ENCODE results near the gene HCN1. TPM values are rescaled to one million over a fixed set of nuclear protein-coding genes. Genes with fewer than 3 reads are reported as not detected.
A peak's percentile ranks its signal among the peaks of the same experiment; 100 is the strongest.

HCN1 gene
- total and polyA plus RNA-seq, 2 experiments from 2014 or later = 5.9 to 11.3 TPM

- no peak for DNase-seq (ENCODE audit: low read depth in 1 of 2, low spot score in 1 of 2)
- Histone ChIP-seq H3K36me3 (no peaks in the 10 kb centered on the region), H3K9me3 (ENCODE audit: low read depth) (no peaks in the 10 kb centered on the region), H3K27me3 (no peaks in the 10 kb centered on the region), H3K27ac (no peak overlapping the region), H3K4me1 (ENCODE audit: low read depth) (no peaks in the 10 kb centered on the region), H3K4me3 (no peak overlapping the region)
- TF ChIP-seq CTCF (IDR thresholded peaks at IDR 0.05; ENCODE audit: low read depth, low read length) = no peak
Measured at GRCh38 chr5:45437752-45438151, 258.4 kb downstream of the HCN1 start.

GRCh38 chr5:45417285-45417998, 278.7 kb downstream of the HCN1 start:
- Histone ChIP-seq H3K27me3 (no peaks in the 10 kb centered on the region), H3K4me1 (ENCODE audit: low read depth) (peaks cover 11% of the 10 kb centered on the region), H3K9me3 (ENCODE audit: low read depth) (no peaks in the 10 kb centered on the region), H3K36me3 (no peaks in the 10 kb centered on the region), H3K4me3 (no peak overlapping the region), H3K27ac (no peak overlapping the region)
- TF ChIP-seq CTCF (IDR thresholded peaks at IDR 0.05; ENCODE audit: low read depth, low read length) = no peak
- DNase-seq (ENCODE audit: low read depth in 1 of 2, low spot score in 1 of 2) = no peak

- no peak for TF ChIP-seq CTCF (IDR thresholded peaks at IDR 0.05; ENCODE audit: low read depth, low read length)
Measured at GRCh38 chr5:45414620-45415573, 281.3 kb downstream of the HCN1 start.

GRCh38 chr5:45411971-45412612, 284.1 kb downstream of the HCN1 start:
- no peaks in the 10 kb centered on the region for H3K27me3 ChIP-seq
- no peak overlapping the region for H3K4me3 ChIP-seq
- TF ChIP-seq CTCF (IDR thresholded peaks at IDR 0.05; ENCODE audit: low read depth, low read length) = no peak
- no peaks in the 10 kb centered on the region for H3K9me3 ChIP-seq (ENCODE audit: low read depth)
- no peak for DNase-seq (ENCODE audit: low read depth in 1 of 2, low spot score in 1 of 2)
- no peak overlapping the region for H3K27ac ChIP-seq
- H3K36me3 ChIP-seq = no peaks in the 10 kb centered on the region
- H3K4me1 ChIP-seq (ENCODE audit: low read depth) = peaks cover 18% of the 10 kb centered on the region

More at GRCh38 chr5:45414620-45415573, 281.3 kb downstream of the HCN1 start:
- peaks cover 22% of the 10 kb centered on the region for H3K4me1 ChIP-seq (ENCODE audit: low read depth)
- H3K36me3 ChIP-seq = no peaks in the 10 kb centered on the region
- no peak overlapping the region for H3K4me3 ChIP-seq
- no peaks in the 10 kb centered on the region for H3K27me3 ChIP-seq
- no peak for DNase-seq (ENCODE audit: low read depth in 1 of 2, low spot score in 1 of 2)
- no peaks in the 10 kb centered on the region for H3K9me3 ChIP-seq (ENCODE audit: low read depth)
- no peak overlapping the region for H3K27ac ChIP-seq

- peak in 1 of 2 donors; percentile 18 for DNase-seq (ENCODE audit: low read depth in 1 of 2, low spot score in 1 of 2)
- Histone ChIP-seq H3K27me3 (no peaks in the 10 kb centered on the region), H3K4me1 (ENCODE audit: low read depth) (peaks cover 17% of the 10 kb centered on the region), H3K36me3 (no peaks in the 10 kb centered on the region), H3K9me3 (ENCODE audit: low read depth) (no peaks in the 10 kb centered on the region), H3K27ac (no peak overlapping the region), H3K4me3 (no peak overlapping the region)
- TF ChIP-seq CTCF (IDR thresholded peaks at IDR 0.05; ENCODE audit: low read depth, low read length) = no peak
Measured at GRCh38 chr5:45410304-45410995, 285.7 kb downstream of the HCN1 start.
